K562 (cell line): ENCODE results near the gene TNFAIP8L1.

Source experiments
- ETV1 ChIP-seq: fragments of 450-650 bp; conservative IDR thresholded peaks from 2 replicates; pipeline ENCODE4 v1.6.1; 2016; ENCODE audit warnings: missing genetic modification characterization, control low read depth, low read depth, missing compliant biosample characterization
- GATA2 ChIP-seq: sonication (generic); formaldehyde crosslinking; IDR thresholded peaks from 2 replicates; pipeline ENCODE4 v1.4.0; 2020; ENCODE audit warnings: mild to moderate bottlenecking, missing genetic modification reagents
- HMG20A ChIP-seq: fragments of 450-650 bp; formaldehyde crosslinking; conservative IDR thresholded peaks from 2 replicates; pipeline ENCODE4 v1.4.0; 2020; ENCODE audit warnings: mild to moderate bottlenecking, mixed read lengths
- POLR2A ChIP-seq: fragments of 450-650 bp; conservative IDR thresholded peaks from 2 replicates; pipeline ENCODE4 v1.6.1; 2016
- PTTG1 ChIP-seq: fragments of 450-650 bp; IDR thresholded peaks from 2 replicates; pipeline ENCODE4 v1.6.1; 2016; ENCODE audit warnings: low read depth, mild to moderate bottlenecking, missing genetic modification characterization, missing compliant biosample characterization
- STAT5B ChIP-seq: fragments of 250-450 bp; sonication (Bioruptor Pico); IDR thresholded peaks from 2 replicates; pipeline ENCODE4 v1.8.0; 2021; ENCODE audit warnings: mild to moderate bottlenecking, inconsistent platforms
- TEAD2 ChIP-seq: fragments of 450-650 bp; IDR thresholded peaks from 2 replicates; pipeline ENCODE4 v1.6.1; 2016; ENCODE audit warnings: missing genetic modification characterization, control low read depth, missing compliant biosample characterization
- ZC3H11A ChIP-seq: IDR thresholded peaks from 2 replicates; pipeline ENCODE4 v1.6.1; 2012; ENCODE audit warnings: low read depth, low read length, improper control_type of control experiment
- ZNF232 ChIP-seq: sonication (generic); formaldehyde crosslinking; IDR thresholded peaks from 2 replicates; pipeline ENCODE4 v1.8.0; 2022; ENCODE audit warnings: mild to moderate bottlenecking, missing genetic modification reagents
- ZZZ3 ChIP-seq: fragments of 450-650 bp; IDR thresholded peaks from 2 replicates; pipeline ENCODE4 v1.6.1; 2016; ENCODE audit warnings: antibody characterized with exemption, mild to moderate bottlenecking, moderate library complexity
- TF ChIP-seq, protein P1 (sequence below), 2 experiments: fragments of 450-650 bp; conservative IDR thresholded peaks; 2 replicates each; pipeline ENCODE4 v1.6.1; 2017; ENCODE audit warnings: mild to moderate bottlenecking in 2 of 2, moderate library complexity in 2 of 2
- TF ChIP-seq, protein P2 (sequence below), 2 experiments: fragments of 450-650 bp; formaldehyde crosslinking in 1 of 2; IDR thresholded peaks; 2 replicates each; pipeline versions ENCODE4 v1.4.0 to v1.6.1; 2014 to 2020; ENCODE audit warnings: mild to moderate bottlenecking in 2 of 2, borderline replicate concordance in 1 of 2, low read depth in 1 of 2
- TF ChIP-seq, protein P3 (sequence below): fragments of 450-650 bp; IDR thresholded peaks from 2 replicates; pipeline ENCODE4 v1.6.1; 2018; ENCODE audit not compliant: partially characterized antibody

DNA sequence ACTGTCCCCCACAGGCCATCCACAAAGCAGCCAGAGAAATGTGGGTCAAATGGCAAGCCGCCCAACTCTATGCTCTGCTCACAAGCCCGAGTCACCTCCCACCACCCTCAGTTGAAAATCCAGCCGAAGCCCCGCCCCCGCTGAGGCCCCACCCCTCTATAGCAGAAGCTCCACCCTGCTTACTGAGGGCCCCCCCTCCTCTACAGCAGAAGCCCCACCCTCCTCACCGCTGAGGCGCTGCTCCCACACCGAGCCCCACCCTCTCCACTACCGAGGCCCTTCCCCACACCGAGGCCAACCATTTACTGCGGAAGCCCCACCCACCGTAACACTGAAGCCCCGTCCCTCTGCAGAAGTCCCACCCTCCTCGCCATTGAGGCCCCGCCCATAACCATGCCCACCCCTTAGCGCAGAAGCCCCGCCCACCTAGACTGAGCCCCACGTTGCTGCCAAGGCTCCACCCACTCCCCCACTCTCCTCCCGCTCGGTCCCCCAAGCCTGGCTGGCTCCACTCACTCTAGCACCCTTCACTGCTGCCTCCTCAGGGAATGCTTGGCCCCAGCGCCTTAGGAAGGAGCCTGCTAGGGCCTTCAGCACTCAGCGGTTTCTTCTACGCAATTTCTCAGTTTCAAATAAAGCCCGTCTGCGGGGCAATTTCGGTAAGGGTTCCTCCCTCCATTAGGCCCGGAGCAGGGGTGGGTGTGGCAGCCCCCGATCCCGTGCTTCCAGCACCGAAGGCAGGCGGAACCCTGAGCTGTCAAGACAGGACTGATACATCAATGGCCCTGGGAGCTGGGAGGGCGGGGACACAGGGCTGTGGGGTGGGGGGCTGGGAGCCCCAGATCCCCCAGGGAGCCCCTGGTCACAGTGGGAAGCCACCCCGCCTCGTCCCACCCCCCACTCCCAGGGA, 39.8 kb downstream of the TNFAIP8L1 start:
- TF ChIP-seq ETV1 = no peak
- TF ChIP-seq, protein P1, sequence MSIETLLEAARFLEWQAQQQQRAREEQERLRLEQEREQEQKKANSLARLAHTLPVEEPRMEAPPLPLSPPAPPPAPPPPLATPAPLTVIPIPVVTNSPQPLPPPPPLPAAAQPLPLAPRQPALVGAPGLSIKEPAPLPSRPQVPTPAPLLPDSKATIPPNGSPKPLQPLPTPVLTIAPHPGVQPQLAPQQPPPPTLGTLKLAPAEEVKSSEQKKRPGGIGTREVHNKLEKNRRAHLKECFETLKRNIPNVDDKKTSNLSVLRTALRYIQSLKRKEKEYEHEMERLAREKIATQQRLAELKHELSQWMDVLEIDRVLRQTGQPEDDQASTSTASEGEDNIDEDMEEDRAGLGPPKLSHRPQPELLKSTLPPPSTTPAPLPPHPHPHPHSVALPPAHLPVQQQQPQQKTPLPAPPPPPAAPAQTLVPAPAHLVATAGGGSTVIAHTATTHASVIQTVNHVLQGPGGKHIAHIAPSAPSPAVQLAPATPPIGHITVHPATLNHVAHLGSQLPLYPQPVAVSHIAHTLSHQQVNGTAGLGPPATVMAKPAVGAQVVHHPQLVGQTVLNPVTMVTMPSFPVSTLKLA (conservative IDR thresholded peaks at IDR 0.05) = peak in 1 of 2 experiments; percentile 49; a peak in 1 of 4 replicates
- TF ChIP-seq, protein P2, sequence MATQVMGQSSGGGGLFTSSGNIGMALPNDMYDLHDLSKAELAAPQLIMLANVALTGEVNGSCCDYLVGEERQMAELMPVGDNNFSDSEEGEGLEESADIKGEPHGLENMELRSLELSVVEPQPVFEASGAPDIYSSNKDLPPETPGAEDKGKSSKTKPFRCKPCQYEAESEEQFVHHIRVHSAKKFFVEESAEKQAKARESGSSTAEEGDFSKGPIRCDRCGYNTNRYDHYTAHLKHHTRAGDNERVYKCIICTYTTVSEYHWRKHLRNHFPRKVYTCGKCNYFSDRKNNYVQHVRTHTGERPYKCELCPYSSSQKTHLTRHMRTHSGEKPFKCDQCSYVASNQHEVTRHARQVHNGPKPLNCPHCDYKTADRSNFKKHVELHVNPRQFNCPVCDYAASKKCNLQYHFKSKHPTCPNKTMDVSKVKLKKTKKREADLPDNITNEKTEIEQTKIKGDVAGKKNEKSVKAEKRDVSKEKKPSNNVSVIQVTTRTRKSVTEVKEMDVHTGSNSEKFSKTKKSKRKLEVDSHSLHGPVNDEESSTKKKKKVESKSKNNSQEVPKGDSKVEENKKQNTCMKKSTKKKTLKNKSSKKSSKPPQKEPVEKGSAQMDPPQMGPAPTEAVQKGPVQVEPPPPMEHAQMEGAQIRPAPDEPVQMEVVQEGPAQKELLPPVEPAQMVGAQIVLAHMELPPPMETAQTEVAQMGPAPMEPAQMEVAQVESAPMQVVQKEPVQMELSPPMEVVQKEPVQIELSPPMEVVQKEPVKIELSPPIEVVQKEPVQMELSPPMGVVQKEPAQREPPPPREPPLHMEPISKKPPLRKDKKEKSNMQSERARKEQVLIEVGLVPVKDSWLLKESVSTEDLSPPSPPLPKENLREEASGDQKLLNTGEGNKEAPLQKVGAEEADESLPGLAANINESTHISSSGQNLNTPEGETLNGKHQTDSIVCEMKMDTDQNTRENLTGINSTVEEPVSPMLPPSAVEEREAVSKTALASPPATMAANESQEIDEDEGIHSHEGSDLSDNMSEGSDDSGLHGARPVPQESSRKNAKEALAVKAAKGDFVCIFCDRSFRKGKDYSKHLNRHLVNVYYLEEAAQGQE (IDR thresholded peaks at IDR 0.05; ENCODE audit: borderline replicate concordance) = no peak
- TF ChIP-seq, protein P2 (CRISPR knock-in tag; IDR thresholded peaks at IDR 0.05; ENCODE audit: low read depth) = no peak
- no peak for TF ChIP-seq TEAD2 (tag)
- TF ChIP-seq, protein P3, sequence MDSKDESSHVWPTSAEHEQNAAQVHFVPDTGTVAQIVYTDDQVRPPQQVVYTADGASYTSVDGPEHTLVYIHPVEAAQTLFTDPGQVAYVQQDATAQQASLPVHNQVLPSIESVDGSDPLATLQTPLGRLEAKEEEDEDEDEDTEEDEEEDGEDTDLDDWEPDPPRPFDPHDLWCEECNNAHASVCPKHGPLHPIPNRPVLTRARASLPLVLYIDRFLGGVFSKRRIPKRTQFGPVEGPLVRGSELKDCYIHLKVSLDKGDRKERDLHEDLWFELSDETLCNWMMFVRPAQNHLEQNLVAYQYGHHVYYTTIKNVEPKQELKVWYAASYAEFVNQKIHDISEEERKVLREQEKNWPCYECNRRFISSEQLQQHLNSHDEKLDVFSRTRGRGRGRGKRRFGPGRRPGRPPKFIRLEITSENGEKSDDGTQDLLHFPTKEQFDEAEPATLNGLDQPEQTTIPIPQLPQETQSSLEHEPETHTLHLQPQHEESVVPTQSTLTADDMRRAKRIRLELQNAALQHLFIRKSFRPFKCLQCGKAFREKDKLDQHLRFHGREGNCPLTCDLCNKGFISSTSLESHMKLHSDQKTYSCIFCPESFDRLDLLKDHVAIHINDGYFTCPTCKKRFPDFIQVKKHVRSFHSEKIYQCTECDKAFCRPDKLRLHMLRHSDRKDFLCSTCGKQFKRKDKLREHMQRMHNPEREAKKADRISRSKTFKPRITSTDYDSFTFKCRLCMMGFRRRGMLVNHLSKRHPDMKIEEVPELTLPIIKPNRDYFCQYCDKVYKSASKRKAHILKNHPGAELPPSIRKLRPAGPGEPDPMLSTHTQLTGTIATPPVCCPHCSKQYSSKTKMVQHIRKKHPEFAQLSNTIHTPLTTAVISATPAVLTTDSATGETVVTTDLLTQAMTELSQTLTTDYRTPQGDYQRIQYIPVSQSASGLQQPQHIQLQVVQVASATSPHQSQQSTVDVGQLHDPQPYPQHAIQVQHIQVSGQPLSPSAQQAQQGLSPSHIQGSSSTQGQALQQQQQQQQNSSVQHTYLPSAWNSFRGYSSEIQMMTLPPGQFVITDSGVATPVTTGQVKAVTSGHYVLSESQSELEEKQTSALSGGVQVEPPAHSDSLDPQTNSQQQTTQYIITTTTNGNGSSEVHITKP = no peak
- TF ChIP-seq ZC3H11A = no peak
- TF ChIP-seq HMG20A (CRISPR knock-in tag) = no peak
- no peak for TF ChIP-seq PTTG1
- TF ChIP-seq STAT5B (CRISPR knock-in tag) = no peak
- no peak for TF ChIP-seq POLR2A
- TF ChIP-seq ZNF232 = no peak
- no peak for TF ChIP-seq GATA2 (CRISPR knock-in tag)
- TF ChIP-seq ZZZ3 = no peak
